NCI-H82 (cell line): Measurements from ENCODE around the gene MORC3.
"Not testable (repeated sequence)": the region's sequence is repeated elsewhere in the genome, so short reads cannot be mapped to it uniquely, and the experiment has no call there.

ENCODE experiments used
- DNase-seq: peaks from one replicate; lab custom pipeline; 2025; lab: John Stamatoyannopoulos, UW

MORC3 gene

GRCh38 chr21:36386031-36386642 is 66.1 kb downstream of the MORC3 start:
- peak; percentile 23 for DNase-seq

GRCh38 chr21:36388096-36388495 is 68.1 kb downstream of the MORC3 start:
- DNase-seq = peak; percentile 90

GRCh38 chr21:36388835-36389234 is 68.8 kb downstream of the MORC3 start:
- DNase-seq = peak; percentile 77

GRCh38 chr21:36391649-36392048 is 71.7 kb downstream of the MORC3 start:
- DNase-seq = not testable (repeated sequence)

GRCh38 chr21:36395353-36396111 is 75.5 kb downstream of the MORC3 start:
- peak; percentile 99 for DNase-seq

- no peak for DNase-seq
Measured at GRCh38 chr21:36396325-36396724, 76.3 kb downstream of the MORC3 start.

- DNase-seq = peak; percentile 73
Measured at GRCh38 chr21:36396971-36397370, 77.0 kb downstream of the MORC3 start.

GRCh38 chr21:36397606-36398005 is 77.6 kb downstream of the MORC3 start:
- no peak for DNase-seq

GRCh38 chr21:36399736-36400135 is 79.7 kb downstream of the MORC3 start:
- DNase-seq = not testable (repeated sequence)

GRCh38 chr21:36400719-36401118 is 80.7 kb downstream of the MORC3 start:
- no peak for DNase-seq

- DNase-seq = no peak
Measured at GRCh38 chr21:36402339-36402738, 82.3 kb downstream of the MORC3 start.

GRCh38 chr21:36403713-36404112 is 83.7 kb downstream of the MORC3 start:
- no peak for DNase-seq

- no peak for DNase-seq
Measured at GRCh38 chr21:36408568-36408967, 88.6 kb downstream of the MORC3 start.

GRCh38 chr21:36411301-36411700 is 91.3 kb downstream of the MORC3 start:
- DNase-seq = no peak

- no peak for DNase-seq
Measured at GRCh38 chr21:36412916-36413315, 92.9 kb downstream of the MORC3 start.

GRCh38 chr21:36415375-36415774 is 95.4 kb downstream of the MORC3 start:
- DNase-seq = no peak

GRCh38 chr21:36419241-36419640 is 99.2 kb downstream of the MORC3 start:
- no peak for DNase-seq

- peak; percentile 84 for DNase-seq
Measured at GRCh38 chr21:36419996-36420395, 100.0 kb downstream of the MORC3 start.

GRCh38 chr21:36420571-36421339 is 100.8 kb downstream of the MORC3 start:
- no peak for DNase-seq

GRCh38 chr21:36422279-36423098 is 102.5 kb downstream of the MORC3 start:
- DNase-seq = peak; percentile 75

- DNase-seq = no peak
Measured at GRCh38 chr21:36423771-36424433, 103.9 kb downstream of the MORC3 start.
